Stimulated activated CD8-positive, alpha-beta memory T cell treated with anti-CD3 and anti-CD28 coated beads, Interleukin-2, amount 100 ng/mL, for 48 hours (primary cell): ENCODE data around the gene NMRAL1.

ENCODE experiments used
- DNase-seq, 2 donors: peaks; one replicate each; pipeline ENCODE4 v3.0.0-alpha.2; 2020; ENCODE audit warnings: low read depth in 2 of 2

The NMRAL1 gene

GRCh38 chr16:4474192-4474961, at the start of gene NMRAL1:
Gene NMRAL1 (minus strand): TSS chr16:4474625. CDS start chr16:4474132, 493 bp downstream.
- peak; percentile 87 to 90 for DNase-seq

- DNase-seq, result no peak
Measured at GRCh38 chr16:4523686-4524085, 49.3 kb upstream of the NMRAL1 start.

GRCh38 chr16:4522051-4522581, 47.7 kb upstream of the NMRAL1 start:
- no peak for DNase-seq

GRCh38 chr16:4520913-4521312, 46.5 kb upstream of the NMRAL1 start:
- no peak for DNase-seq

GRCh38 chr16:4519274-4520058, 45.0 kb upstream of the NMRAL1 start:
- no peak for DNase-seq

- no peak for DNase-seq
Measured at GRCh38 chr16:4517812-4518680, 43.6 kb upstream of the NMRAL1 start.

- no peak for DNase-seq
Measured at GRCh38 chr16:4515611-4516233, 41.3 kb upstream of the NMRAL1 start.

- no peak for DNase-seq
Measured at GRCh38 chr16:4514606-4515005, 40.2 kb upstream of the NMRAL1 start.

GRCh38 chr16:4513881-4514280, 39.5 kb upstream of the NMRAL1 start:
- DNase-seq, result no peak

GRCh38 chr16:4513086-4513860, 38.8 kb upstream of the NMRAL1 start:
- DNase-seq, result no peak

GRCh38 chr16:4512473-4512872, 38.0 kb upstream of the NMRAL1 start:
- DNase-seq, result no peak

GRCh38 chr16:4511441-4512082, 37.1 kb upstream of the NMRAL1 start:
- DNase-seq, result no peak

- DNase-seq, result no peak
Measured at GRCh38 chr16:4510747-4511426, 36.5 kb upstream of the NMRAL1 start.

- DNase-seq, result no peak
Measured at GRCh38 chr16:4510131-4510530, 35.7 kb upstream of the NMRAL1 start.

- no peak for DNase-seq
Measured at GRCh38 chr16:4509420-4509819, 35.0 kb upstream of the NMRAL1 start.

- DNase-seq, result no peak
Measured at GRCh38 chr16:4508806-4509205, 34.4 kb upstream of the NMRAL1 start.

- no peak for DNase-seq
Measured at GRCh38 chr16:4507588-4508345, 33.3 kb upstream of the NMRAL1 start.

GRCh38 chr16:4506450-4506849, 32.0 kb upstream of the NMRAL1 start:
- DNase-seq, result peak; percentile 26
